GM23338 (cell line): Measurements from ENCODE around the gene BPIFA2. TPM values are rescaled to one million over a fixed set of nuclear protein-coding genes. Genes with fewer than 3 reads are reported as not detected.

Experiments used
- ATAC-seq: fragments of 200-7000 bp; cut with Tn5 transposase; 3 replicates; pipeline ENCODE4 v1.9.1; 2020
- DNase-seq: peaks from one replicate; pipeline ENCODE4 v3.0.0-alpha.2; 2015; ENCODE audit warnings: low spot score
- H2AFZ ChIP-seq: fragments of 200-600 bp; sonication (generic); 2 replicates; pipeline ENCODE4 v1.8.0; 2016; ENCODE audit warnings: antibody characterized with exemption, mild to moderate bottlenecking, moderate library complexity
- H3F3A ChIP-seq: fragments of 200-600 bp; sonication (generic); replicated peaks from 2 replicates; pipeline ENCODE4 v1.8.0; 2017; ENCODE audit warnings: antibody characterized with exemption, mixed run types, low read depth
- H3K27ac ChIP-seq: fragments of 200-600 bp; sonication (generic); 2 replicates; pipeline ENCODE4 v1.6.1; 2016; ENCODE audit warnings: low read depth
- H3K27me3 ChIP-seq: fragments of 200-600 bp; sonication (generic); 2 replicates; pipeline ENCODE4 v1.8.0; 2016; ENCODE audit warnings: mild to moderate bottlenecking, mixed run types, moderate library complexity; ENCODE audit not compliant: insufficient read depth
- H3K36me3 ChIP-seq: fragments of 200-600 bp; sonication (generic); 2 replicates; pipeline ENCODE4 v1.8.0; 2016; ENCODE audit warnings: mild to moderate bottlenecking; ENCODE audit not compliant: insufficient read depth
- H3K4me1 ChIP-seq: fragments of 200-600 bp; sonication (generic); 2 replicates; pipeline ENCODE4 v1.8.0; 2016; ENCODE audit warnings: mild to moderate bottlenecking, moderate library complexity; ENCODE audit not compliant: insufficient read depth
- H3K4me2 ChIP-seq: fragments of 200-600 bp; sonication (generic); 2 replicates; pipeline ENCODE4 v1.7.1; 2017; ENCODE audit warnings: mixed run types
- H3K4me3 ChIP-seq: fragments of 200-600 bp; sonication (generic); 2 replicates; pipeline ENCODE4 v1.6.1; 2016; ENCODE audit warnings: mixed run types
- H3K79me2 ChIP-seq: fragments of 200-600 bp; sonication (generic); replicated peaks from 2 replicates; pipeline ENCODE4 v1.8.0; 2017; ENCODE audit warnings: mild to moderate bottlenecking; ENCODE audit not compliant: insufficient read depth
- H3K9me2 ChIP-seq: fragments of 200-600 bp; sonication (generic); 2 replicates; pipeline ENCODE4 v1.8.0; 2017; ENCODE audit not compliant: insufficient read depth
- H4K20me1 ChIP-seq: fragments of 200-600 bp; sonication (generic); replicated peaks from 2 replicates; pipeline ENCODE4 v1.8.0; 2017; ENCODE audit warnings: mild to moderate bottlenecking; ENCODE audit not compliant: insufficient read depth
- H3K27ac Mint-ChIP-seq: 2 replicates; pipeline ENCODE4 v1.8.0; 2020; ENCODE audit warnings: inconsistent platforms, mild to moderate bottlenecking, moderate library complexity, mixed read lengths
- H3K27me3 Mint-ChIP-seq: 3 replicates; pipeline ENCODE4 v1.8.0; 2022; ENCODE audit warnings: low read depth, mild to moderate bottlenecking, moderate library complexity, mixed read lengths, inconsistent platforms; ENCODE audit not compliant: insufficient read depth, poor library complexity
- H3K36me3 Mint-ChIP-seq: 3 replicates; pipeline ENCODE4 v1.8.0; 2021; ENCODE audit warnings: low read depth, mild to moderate bottlenecking, inconsistent platforms, moderate library complexity, mixed read lengths
- H3K4me1 Mint-ChIP-seq: 3 replicates; pipeline ENCODE4 v1.8.0; 2020; ENCODE audit warnings: mild to moderate bottlenecking, inconsistent platforms, mixed read lengths
- H3K4me3 Mint-ChIP-seq: 3 replicates; pipeline ENCODE4 v1.8.0; 2021; ENCODE audit warnings: moderate library complexity, mild to moderate bottlenecking, inconsistent platforms, mixed read lengths
- H3K9me3 Mint-ChIP-seq: 3 replicates; pipeline ENCODE4 v1.8.0; 2020; ENCODE audit warnings: moderate library complexity, mild to moderate bottlenecking, inconsistent platforms, mixed read lengths
- CREB1 ChIP-seq: fragments of 250-450 bp; sonication (Bioruptor Pico); IDR thresholded peaks from 2 replicates; pipeline ENCODE4 v1.5.0; 2020; ENCODE audit warnings: low read depth, mild to moderate bottlenecking, moderate library complexity
- CTCF ChIP-seq, 2 experiments: fragments of 200-600 bp in 1 of 2; sonication (generic) in 1 of 2; conservative IDR thresholded peaks; 2 replicates each; pipeline versions ENCODE4 v1.5.1 to v1.6.1; 2016 to 2017; ENCODE audit warnings: antibody characterized with exemption in 2 of 2, low read depth in 2 of 2, mild to moderate bottlenecking in 2 of 2, moderate library complexity in 1 of 2
- ETS1 ChIP-seq: IDR thresholded peaks from 2 replicates; pipeline ENCODE4 v1.6.1; 2016; ENCODE audit warnings: antibody characterized with exemption
- EZH2 ChIP-seq: fragments of 200-600 bp; sonication (generic); IDR thresholded peaks from one replicate; pipeline ENCODE4 v1.8.0; 2017; ENCODE audit warnings: antibody characterized with exemption, mild to moderate bottlenecking, low read depth; ENCODE audit not compliant: unreplicated experiment
- EZH2phosphoT487 ChIP-seq: fragments of 200-600 bp; sonication (generic); IDR thresholded peaks from one replicate; pipeline ENCODE4 v1.8.1; 2018; ENCODE audit warnings: antibody characterized with exemption; ENCODE audit not compliant: unreplicated experiment
- JUNB ChIP-seq: IDR thresholded peaks from one replicate; pipeline ENCODE4 v1.6.1; 2016; ENCODE audit warnings: antibody characterized with exemption; ENCODE audit not compliant: unreplicated experiment
- NANOG ChIP-seq: IDR thresholded peaks from 2 replicates; pipeline ENCODE4 v1.6.1; 2016; ENCODE audit warnings: antibody characterized with exemption, borderline replicate concordance
- POLR2AphosphoS5 ChIP-seq: IDR thresholded peaks from 2 replicates; pipeline ENCODE4 v1.6.1; 2016; ENCODE audit warnings: antibody characterized with exemption, low read depth
- REST ChIP-seq: IDR thresholded peaks from one replicate; pipeline ENCODE4 v1.6.1; 2018; ENCODE audit warnings: antibody characterized with exemption; ENCODE audit not compliant: unreplicated experiment
- STAT1 ChIP-seq: IDR thresholded peaks from one replicate; pipeline ENCODE4 v1.6.1; 2016; ENCODE audit warnings: antibody characterized with exemption; ENCODE audit not compliant: unreplicated experiment
- ZNF114 ChIP-seq: fragments of 250-450 bp; sonication (Bioruptor Pico); IDR thresholded peaks from 2 replicates; pipeline ENCODE4 v1.5.0; 2020; ENCODE audit warnings: mild to moderate bottlenecking, moderate library complexity
- ZNF331 ChIP-seq: fragments of 250-450 bp; sonication (Bioruptor Pico); IDR thresholded peaks from 2 replicates; pipeline ENCODE4 v1.5.0; 2020; ENCODE audit warnings: low read depth, mild to moderate bottlenecking, moderate library complexity
- ZNF462 ChIP-seq: fragments of 250-450 bp; sonication (Bioruptor Pico); IDR thresholded peaks from 2 replicates; pipeline ENCODE4 v1.5.0; 2020; ENCODE audit warnings: mild to moderate bottlenecking, moderate library complexity
- polyA plus RNA-seq: library from polyadenylated mRNA; unstranded; fragments of >200 nt; fragmentation: Nextera tagmentation; extraction: Ambion mirVana; gene quantifications from 2 replicates; pipeline ENCODE4 v1.2.1, GENCODE V29; 2016
- total RNA-seq: library from RNA; depleted of rRNA; stranded (reverse); fragments of >200 nt; shearing (Covaris generic); gene quantifications from 2 replicates; pipeline ENCODE4 v1.2.3, GENCODE V29; 2014

BPIFA2 gene
- total and polyA plus RNA-seq, 2 experiments from 2014 or later: not detected

GRCh38 chr20:33154252-33154651, 13.7 kb upstream of the BPIFA2 start:
- H3K36me3 ChIP-seq: no peaks in the 10 kb centered on the region
- DNase-seq: no peak
- no peak overlapping the region for H3K4me2 ChIP-seq
- TF ChIP-seq ZNF331 (CRISPR knock-in tag) (no peak), ETS1 (no peak), EZH2phosphoT487 (no peak), ZNF114 (CRISPR knock-in tag) (no peak), POLR2AphosphoS5 (no peak), NANOG (no peak), JUNB (no peak), CREB1 (no peak), CTCF (conservative IDR thresholded peaks at IDR 0.05; ENCODE audit: low read depth in 2 of 2) (no peak), ZNF462 (CRISPR knock-in tag) (no peak), STAT1 (no peak), EZH2 (no peak), REST (no peak)
- no peaks in the 10 kb centered on the region; the same call in 1 of the 2 replicates for H4K20me1 ChIP-seq
- no peak overlapping the region for H3K4me3 Mint-ChIP-seq
- H3K27me3 Mint-ChIP-seq: no peaks in the 10 kb centered on the region
- no peak overlapping the region for H3K27ac ChIP-seq
- no peaks in the 10 kb centered on the region for H3K4me1 Mint-ChIP-seq
- no peaks in the 10 kb centered on the region for H3K4me1 ChIP-seq
- no peaks in the 10 kb centered on the region for H3F3A ChIP-seq
- H3K9me2 ChIP-seq: no peaks in the 10 kb centered on the region
- no peaks in the 10 kb centered on the region for H3K79me2 ChIP-seq
- no peak for ATAC-seq
- no peak overlapping the region for H2AFZ ChIP-seq
- no peaks in the 10 kb centered on the region for H3K27me3 ChIP-seq
- H3K9me3 Mint-ChIP-seq: no peaks in the 10 kb centered on the region
- H3K4me3 ChIP-seq: no peak overlapping the region
- no peaks in the 10 kb centered on the region for H3K36me3 Mint-ChIP-seq
- H3K27ac Mint-ChIP-seq: no peak overlapping the region
